HG02798 (cell line): ENCODE data around the gene VAT1.
"Not testable (repeated sequence)": the region's sequence is repeated elsewhere in the genome, so short reads cannot be mapped to it uniquely, and the experiment has no call there.

ENCODE experiments used
- ATAC-seq: cut with Tn5 transposase; IDR thresholded peaks from one replicate; pipeline ENCODE4 v1.9.1; 2021; ENCODE audit warnings: mild to moderate bottlenecking; ENCODE audit not compliant: unreplicated experiment, poor library complexity

Gene VAT1

DNA sequence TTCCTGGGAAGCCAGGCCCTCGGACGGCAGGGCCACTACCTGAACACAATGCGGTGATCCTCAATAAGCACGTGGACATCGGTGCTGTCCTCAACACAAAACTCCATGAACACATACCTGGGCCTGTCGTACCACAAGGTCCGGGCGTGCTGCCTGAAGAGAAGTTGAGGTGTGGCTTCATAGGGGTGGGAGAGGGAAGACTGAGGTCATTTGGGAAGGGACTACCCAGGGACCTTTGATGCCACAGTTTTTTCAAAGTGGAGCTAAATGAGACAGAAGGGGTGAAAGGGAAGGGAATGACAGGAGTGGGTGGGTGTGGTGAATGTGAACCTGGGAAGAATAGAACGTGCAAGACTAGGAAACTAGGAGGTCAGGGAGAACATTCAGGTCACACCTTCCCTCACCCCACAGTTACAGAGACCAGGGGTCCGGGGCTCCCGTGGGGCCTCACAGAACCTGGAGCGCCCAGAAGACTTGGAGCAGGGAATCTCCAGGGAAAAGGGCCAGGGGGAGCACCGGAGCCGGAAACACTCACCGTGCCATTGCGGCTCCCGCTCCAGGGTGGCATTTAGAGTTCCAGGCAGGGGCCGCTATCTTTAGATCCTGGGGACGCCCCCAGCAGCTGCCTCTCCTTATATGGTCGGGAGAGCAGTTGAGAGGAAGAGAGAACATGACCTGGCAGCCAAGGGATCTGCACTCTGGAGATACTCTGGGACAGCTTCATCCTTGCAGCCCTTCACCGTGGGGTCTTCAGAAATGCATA, 42.5 kb downstream of the VAT1 start, which contains the start of gene PTGES3L:
PTGES3L (minus strand) TSS at position 570 of the 763 bp plus-strand sequence; CDS start at position 543, 27 bp downstream.
- ATAC-seq = peak; percentile 16

DNA sequence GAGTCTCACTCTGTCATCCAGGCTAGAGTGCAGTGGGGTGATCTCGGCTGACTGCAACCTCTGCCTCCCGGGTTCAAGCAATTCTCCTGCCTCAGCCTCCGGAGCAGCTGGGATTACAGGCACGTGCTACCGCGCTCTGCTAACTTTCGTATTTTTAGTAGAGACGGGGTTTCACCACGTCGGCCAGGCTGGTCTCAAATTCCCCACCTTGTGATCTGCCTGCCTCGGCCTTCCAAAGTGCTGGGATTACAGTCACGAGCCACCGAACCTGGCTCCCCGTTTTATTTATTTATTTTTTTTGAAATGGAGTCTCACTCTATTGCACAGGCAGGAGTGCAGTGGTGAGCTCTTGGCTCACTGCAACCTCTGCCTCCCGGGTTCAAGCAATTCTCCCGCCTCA, 46.5 kb downstream of the VAT1 start:
- not testable (repeated sequence) for ATAC-seq

DNA sequence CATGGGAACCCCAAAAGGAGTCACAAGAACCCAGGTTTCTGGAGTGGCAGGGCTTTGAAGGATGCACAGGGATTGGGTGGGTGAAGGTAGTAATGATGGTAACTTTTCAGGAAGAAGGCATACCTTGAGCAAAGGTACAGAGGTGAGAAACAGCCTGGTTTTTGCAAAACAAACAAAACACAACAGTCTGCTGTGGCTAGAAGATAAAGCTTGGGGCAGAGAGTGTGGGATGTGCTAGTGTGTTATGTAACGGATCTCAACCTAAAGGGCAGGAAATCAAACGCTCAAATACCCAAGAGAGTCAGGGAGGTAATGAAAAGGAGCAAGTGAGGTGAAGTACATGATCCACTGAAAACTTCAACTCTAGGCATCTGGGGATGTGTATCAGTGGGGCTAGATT, 46.9 kb downstream of the VAT1 start:
- ATAC-seq = no peak

DNA sequence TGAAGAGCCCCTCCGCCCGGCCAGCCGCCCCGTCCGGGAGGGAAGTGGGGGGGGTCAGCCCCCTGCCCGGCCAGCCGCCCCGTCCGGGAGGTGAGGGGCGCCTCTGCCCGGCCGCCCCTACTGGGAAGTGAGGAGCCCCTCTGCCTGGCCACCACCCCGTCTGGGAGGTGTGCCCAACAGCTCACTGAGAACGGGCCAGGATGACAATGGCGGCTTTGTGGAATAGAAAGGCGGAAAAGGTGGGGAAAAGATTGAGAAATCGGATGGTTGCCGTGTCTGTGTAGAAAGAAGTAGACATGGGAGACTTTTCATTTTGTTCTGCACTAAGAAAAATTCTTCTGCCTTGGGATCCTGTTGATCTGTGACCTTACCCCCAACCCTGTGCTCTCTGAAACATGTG, 48.9 kb downstream of the VAT1 start:
- ATAC-seq = not testable (repeated sequence)

DNA sequence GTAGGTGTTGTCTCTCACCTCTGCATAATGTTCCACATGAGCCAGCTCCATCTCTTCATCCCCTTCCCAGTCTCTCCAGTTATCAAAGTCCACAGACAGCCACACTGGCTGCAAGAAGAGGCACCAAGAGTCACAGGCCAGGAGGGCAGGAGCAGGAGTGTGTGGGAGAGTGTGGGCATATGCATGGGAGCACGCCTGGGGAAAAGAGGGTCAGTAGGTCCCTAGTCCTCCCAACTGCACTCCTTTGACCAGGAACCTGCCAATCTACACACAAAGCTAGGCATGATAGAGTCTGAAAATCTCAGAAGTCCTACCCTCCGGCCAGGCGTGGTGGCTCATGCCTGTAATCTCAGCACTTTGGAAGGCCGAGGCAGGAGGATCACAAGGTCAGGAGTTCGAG, 50.6 kb downstream of the VAT1 start:
- ATAC-seq = no peak

DNA sequence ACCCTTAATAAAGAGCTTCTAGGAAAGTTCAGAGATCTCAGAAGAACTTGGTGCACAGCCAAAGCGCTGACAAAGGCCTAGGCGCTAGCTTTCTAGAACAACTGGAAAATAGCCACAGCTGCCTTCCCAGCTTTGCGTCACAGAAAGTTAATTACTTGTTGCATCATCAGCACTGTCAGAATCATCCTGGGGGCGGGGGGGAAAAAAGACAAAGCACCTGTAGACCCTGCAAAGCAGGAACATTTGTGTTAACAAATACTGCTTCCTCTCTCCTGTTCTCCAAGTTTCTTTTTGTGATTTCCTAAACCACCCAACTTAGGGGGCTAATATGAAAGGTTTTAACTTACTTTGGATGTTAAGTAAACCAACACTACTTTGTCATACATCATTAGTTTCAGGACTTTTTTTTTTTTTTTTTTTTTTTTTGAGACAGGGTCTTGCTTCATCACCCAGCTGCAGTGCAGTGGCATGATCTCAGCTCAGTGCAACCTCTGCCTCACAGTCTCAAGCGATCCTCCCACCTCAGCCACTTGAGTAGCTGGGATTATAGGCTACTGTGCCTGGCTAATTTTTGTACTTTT, 53.1 kb downstream of the VAT1 start:
- no peak for ATAC-seq

DNA sequence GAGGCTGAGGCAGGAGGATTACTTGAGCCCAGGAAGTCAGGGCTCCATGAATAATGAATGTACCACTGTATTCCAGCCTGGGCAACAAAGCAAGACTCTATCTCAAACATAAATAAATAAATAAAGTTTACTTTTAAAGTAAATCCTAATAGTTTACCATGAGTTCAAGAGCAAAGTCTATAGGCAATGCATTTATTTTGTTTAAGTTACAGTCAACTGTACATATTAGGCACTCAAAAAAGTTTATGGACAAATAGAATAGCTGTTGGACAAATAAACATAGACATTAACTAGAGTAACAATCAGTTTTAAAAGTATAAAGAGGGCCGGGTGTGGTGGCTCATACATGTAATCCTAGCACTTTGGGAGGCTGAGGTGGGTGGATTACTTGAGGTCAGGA, 54.3 kb downstream of the VAT1 start:
- ATAC-seq = no peak
